ENCODE measurements around the gene MT4. TPM values are rescaled to one million over a fixed set of nuclear protein-coding genes. Genes with fewer than 3 reads are reported as not detected.

The MT4 gene
- total and polyA plus RNA-seq, 2 donors: 7.5 to 38.1 TPM

- Histone ChIP-seq H3K4me1 (ENCODE audit: control insufficient read depth in 2 of 2, insufficient read depth in 2 of 2, low read length in 2 of 2) (peaks cover 4% of the 10 kb centered on the region in 2 donors), H3K27me3 (ENCODE audit: control insufficient read depth in 2 of 2, insufficient read depth in 1 of 2, low read length in 1 of 2) (peaks cover 29 to 52% of the 10 kb centered on the region in 2 donors), H3K36me3 (ENCODE audit: control insufficient read depth in 2 of 2, insufficient read depth in 2 of 2, low read length in 1 of 2) (no peaks in the 10 kb centered on the region), H3K4me3 (ENCODE audit: low read length in 2 of 2) (no peak overlapping the region), H3K27ac (ENCODE audit: low read depth in 1 of 2, low read length in 1 of 2) (no peak overlapping the region), H3K9me3 (ENCODE audit: control insufficient read depth in 2 of 2, insufficient read depth in 1 of 2, low read length in 1 of 2) (no peaks in the 10 kb centered on the region)
- DNase-seq (ENCODE audit: low read depth in 6 of 9, low spot score in 9 of 9): no peak
- 50% methylated on average over 4 of the region's 4 CpGs for WGBS
These were observed 26.6 kb downstream of the MT4 start for GRCh38 chr16:56591377-56592060.

DNA sequence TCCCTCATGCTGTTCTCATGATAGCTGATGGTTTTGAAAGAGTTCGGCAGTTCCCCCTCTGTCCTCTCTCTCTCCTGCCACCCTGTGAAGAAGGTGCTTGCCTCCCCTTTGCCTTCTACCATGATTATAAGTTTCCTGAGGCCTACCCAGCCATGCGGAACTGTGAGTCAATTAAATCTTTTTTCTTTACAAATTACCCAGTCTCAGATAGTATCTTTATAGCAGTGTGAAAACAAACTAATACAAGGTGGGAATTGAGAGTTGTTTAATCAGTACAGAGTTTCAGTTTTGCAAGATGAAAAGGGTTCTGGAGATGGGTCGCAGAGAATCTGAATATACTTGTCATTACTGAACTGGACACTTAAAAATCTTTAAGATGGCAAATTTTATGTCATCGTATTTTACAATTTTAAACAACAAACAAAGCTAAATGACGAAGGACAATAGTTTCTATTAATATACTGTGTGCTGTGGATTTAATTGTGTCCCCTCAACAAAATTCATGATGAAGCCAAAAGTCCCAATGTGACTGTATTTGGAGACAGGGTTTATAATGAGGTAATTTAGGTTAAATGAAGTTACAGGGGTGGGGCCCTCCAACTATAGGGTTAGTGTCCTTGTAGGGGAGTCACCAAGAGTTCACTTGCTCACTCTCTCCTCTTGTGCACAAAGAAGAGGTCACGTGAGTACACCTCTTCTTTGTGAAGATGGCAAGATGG, 28.9 kb downstream of the MT4 start:
- Histone ChIP-seq H3K4me1 (ENCODE audit: control insufficient read depth in 2 of 2, insufficient read depth in 2 of 2, low read length in 2 of 2) (peaks cover 4% of the 10 kb centered on the region in 2 donors), H3K36me3 (ENCODE audit: control insufficient read depth in 2 of 2, insufficient read depth in 2 of 2, low read length in 1 of 2) (no peaks in the 10 kb centered on the region), H3K27ac (ENCODE audit: low read depth in 1 of 2, low read length in 1 of 2) (no peak overlapping the region), H3K9me3 (ENCODE audit: control insufficient read depth in 2 of 2, insufficient read depth in 1 of 2, low read length in 1 of 2) (no peaks in the 10 kb centered on the region), H3K27me3 (ENCODE audit: control insufficient read depth in 2 of 2, insufficient read depth in 1 of 2, low read length in 1 of 2) (peaks cover 14 to 31% of the 10 kb centered on the region in 2 donors), H3K4me3 (ENCODE audit: low read length in 2 of 2) (no peak overlapping the region)
- DNase-seq (ENCODE audit: low read depth in 6 of 9, low spot score in 9 of 9): no peak
- 97% methylated on average over 6 of the region's 6 CpGs for WGBS

DNA sequence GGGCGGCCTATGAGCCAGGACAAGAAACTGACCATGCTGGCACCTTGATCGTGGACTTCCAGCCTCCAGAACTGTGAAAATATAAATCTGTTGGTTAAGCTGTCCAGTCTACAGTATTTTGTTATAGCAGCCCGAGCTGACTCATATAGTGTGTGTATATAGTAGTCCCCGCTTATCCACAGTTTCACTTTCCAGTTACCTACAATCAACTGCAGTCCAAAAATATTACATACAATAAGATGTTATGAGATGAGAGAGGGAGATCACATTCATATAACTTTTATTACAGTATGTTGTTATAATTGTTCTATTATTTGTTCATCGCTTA, 29.4 kb downstream of the MT4 start:
- DNase-seq (ENCODE audit: low read depth in 6 of 9, low spot score in 9 of 9): no peak
- no peaks in the 10 kb centered on the region for H3K9me3 ChIP-seq (ENCODE audit: control insufficient read depth in 2 of 2, insufficient read depth in 1 of 2, low read length in 1 of 2)
- no peak overlapping the region for H3K4me3 ChIP-seq (ENCODE audit: low read length in 2 of 2)
- H3K27me3 ChIP-seq (ENCODE audit: control insufficient read depth in 2 of 2, insufficient read depth in 1 of 2, low read length in 1 of 2): peaks cover 9 to 26% of the 10 kb centered on the region in 2 donors
- H3K4me1 ChIP-seq (ENCODE audit: control insufficient read depth in 2 of 2, insufficient read depth in 2 of 2, low read length in 2 of 2): peaks cover 2 to 4% of the 10 kb centered on the region in 2 donors
- 85% methylated on average over 5 of the region's 5 CpGs for WGBS
- no peaks in the 10 kb centered on the region for H3K36me3 ChIP-seq (ENCODE audit: control insufficient read depth in 2 of 2, insufficient read depth in 2 of 2, low read length in 1 of 2)
- H3K27ac ChIP-seq (ENCODE audit: low read depth in 1 of 2, low read length in 1 of 2): no peak overlapping the region

- Histone ChIP-seq H3K27me3 (ENCODE audit: control insufficient read depth in 2 of 2, insufficient read depth in 1 of 2, low read length in 1 of 2) (peaks cover 0 to 33% of the 10 kb centered on the region in 2 donors), H3K4me3 (ENCODE audit: low read length in 2 of 2) (no peak overlapping the region), H3K36me3 (ENCODE audit: control insufficient read depth in 2 of 2, insufficient read depth in 2 of 2, low read length in 1 of 2) (no peaks in the 10 kb centered on the region), H3K4me1 (ENCODE audit: control insufficient read depth in 2 of 2, insufficient read depth in 2 of 2, low read length in 2 of 2) (no peaks in the 10 kb centered on the region), H3K9me3 (ENCODE audit: control insufficient read depth in 2 of 2, insufficient read depth in 1 of 2, low read length in 1 of 2) (no peaks in the 10 kb centered on the region), H3K27ac (ENCODE audit: low read depth in 1 of 2, low read length in 1 of 2) (no peak overlapping the region)
- WGBS: 40% methylated on average over 8 of the region's 8 CpGs
- DNase-seq (ENCODE audit: low read depth in 6 of 9, low spot score in 9 of 9): no peak
These were observed 35.6 kb downstream of the MT4 start for GRCh38 chr16:56600398-56600999.

GRCh38 chr16:56601325-56601724, 36.5 kb downstream of the MT4 start:
- no peak overlapping the region for H3K27ac ChIP-seq (ENCODE audit: low read depth in 1 of 2, low read length in 1 of 2)
- H3K36me3 ChIP-seq (ENCODE audit: control insufficient read depth in 2 of 2, insufficient read depth in 2 of 2, low read length in 1 of 2): no peaks in the 10 kb centered on the region
- no peak overlapping the region for H3K4me3 ChIP-seq (ENCODE audit: low read length in 2 of 2)
- DNase-seq (ENCODE audit: low read depth in 6 of 9, low spot score in 9 of 9): no peak
- peaks cover 0 to 33% of the 10 kb centered on the region in 2 donors for H3K27me3 ChIP-seq (ENCODE audit: control insufficient read depth in 2 of 2, insufficient read depth in 1 of 2, low read length in 1 of 2)
- no peaks in the 10 kb centered on the region for H3K9me3 ChIP-seq (ENCODE audit: control insufficient read depth in 2 of 2, insufficient read depth in 1 of 2, low read length in 1 of 2)
- WGBS: 82% methylated on average over 9 of the region's 9 CpGs
- no peaks in the 10 kb centered on the region for H3K4me1 ChIP-seq (ENCODE audit: control insufficient read depth in 2 of 2, insufficient read depth in 2 of 2, low read length in 2 of 2)

DNA sequence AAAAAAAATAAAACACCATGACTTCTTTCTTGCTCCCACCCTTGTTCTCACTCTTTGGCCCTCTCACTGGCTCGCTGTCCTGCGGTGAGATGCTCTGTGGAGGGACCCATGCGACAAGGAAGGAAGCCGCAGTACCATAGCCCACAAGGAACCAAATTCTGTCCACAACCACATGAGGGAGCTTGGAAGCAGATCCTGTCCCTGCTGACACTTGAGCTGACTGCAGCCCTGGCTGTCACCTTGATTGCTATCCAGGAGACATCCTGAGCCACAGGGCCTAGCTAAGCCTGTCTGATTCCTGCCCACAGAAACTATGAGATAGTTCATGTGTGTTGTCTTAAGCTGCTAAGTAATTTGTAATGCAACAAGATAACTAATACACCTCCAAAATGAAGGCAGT, 38.7 kb downstream of the MT4 start:
- Histone ChIP-seq H3K27me3 (ENCODE audit: control insufficient read depth in 2 of 2, insufficient read depth in 1 of 2, low read length in 1 of 2) (peaks cover 0 to 46% of the 10 kb centered on the region in 2 donors), H3K36me3 (ENCODE audit: control insufficient read depth in 2 of 2, insufficient read depth in 2 of 2, low read length in 1 of 2) (no peaks in the 10 kb centered on the region), H3K27ac (ENCODE audit: low read depth in 1 of 2, low read length in 1 of 2) (no peak overlapping the region), H3K4me1 (ENCODE audit: control insufficient read depth in 2 of 2, insufficient read depth in 2 of 2, low read length in 2 of 2) (peaks cover 2 to 16% of the 10 kb centered on the region in 2 donors), H3K4me3 (ENCODE audit: low read length in 2 of 2) (no peak overlapping the region), H3K9me3 (ENCODE audit: control insufficient read depth in 2 of 2, insufficient read depth in 1 of 2, low read length in 1 of 2) (no peaks in the 10 kb centered on the region)
- no peak for DNase-seq (ENCODE audit: low read depth in 6 of 9, low spot score in 9 of 9)
- 30% methylated on average over 4 of the region's 4 CpGs for WGBS

DNA sequence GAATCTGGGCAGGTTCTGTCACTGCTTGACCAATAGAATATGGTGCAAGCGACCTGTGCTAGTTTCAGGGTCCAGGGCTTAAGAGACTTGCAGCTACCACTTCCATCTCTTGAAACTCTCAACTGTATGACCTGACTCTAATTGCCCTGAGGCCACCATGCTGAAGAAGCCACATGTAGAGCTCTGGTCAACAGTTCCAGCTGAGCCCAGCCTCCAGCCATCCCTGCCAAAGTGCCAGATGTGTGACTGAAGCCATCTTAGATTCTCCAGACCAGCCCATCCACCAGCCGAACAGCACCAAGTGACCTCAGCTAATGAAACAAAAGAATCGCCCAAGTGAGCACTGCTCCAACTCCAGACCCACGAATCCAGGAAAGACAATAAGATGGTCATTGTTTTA, 40.1 kb downstream of the MT4 start:
- WGBS: 98% methylated on average over 4 of the region's 4 CpGs
- H3K36me3 ChIP-seq (ENCODE audit: control insufficient read depth in 2 of 2, insufficient read depth in 2 of 2, low read length in 1 of 2): no peaks in the 10 kb centered on the region
- H3K27ac ChIP-seq (ENCODE audit: low read depth in 1 of 2, low read length in 1 of 2): no peak overlapping the region

DNA sequence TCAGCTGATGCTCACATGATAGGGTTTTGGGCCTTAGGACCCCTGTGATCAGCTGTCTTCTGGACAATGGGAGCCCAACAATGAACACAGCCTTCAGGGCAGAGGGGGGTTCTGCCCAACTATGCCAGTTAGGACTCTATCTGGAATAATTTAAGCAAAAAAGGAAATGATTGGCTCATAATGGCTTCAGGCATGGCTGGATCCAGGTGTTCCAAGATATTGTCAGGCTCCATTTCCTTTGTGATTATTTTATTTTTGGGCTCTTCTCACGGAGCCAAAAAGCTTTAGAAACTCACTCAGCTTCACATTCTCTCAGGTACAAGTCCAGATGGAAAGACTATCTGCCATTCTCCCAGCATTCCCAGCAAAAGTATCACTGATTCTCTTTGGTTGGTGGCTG, 40.6 kb downstream of the MT4 start:
- no peak for DNase-seq (ENCODE audit: low read depth in 6 of 9, low spot score in 9 of 9)
- H3K9me3 ChIP-seq (ENCODE audit: control insufficient read depth in 2 of 2, insufficient read depth in 1 of 2, low read length in 1 of 2): no peaks in the 10 kb centered on the region
- H3K27ac ChIP-seq (ENCODE audit: low read depth in 1 of 2, low read length in 1 of 2): no peak overlapping the region
- H3K4me1 ChIP-seq (ENCODE audit: control insufficient read depth in 2 of 2, insufficient read depth in 2 of 2, low read length in 2 of 2): peaks cover 8 to 35% of the 10 kb centered on the region in 2 donors
- peaks cover 0 to 53% of the 10 kb centered on the region in 2 donors for H3K27me3 ChIP-seq (ENCODE audit: control insufficient read depth in 2 of 2, insufficient read depth in 1 of 2, low read length in 1 of 2)
- no peak overlapping the region for H3K4me3 ChIP-seq (ENCODE audit: low read length in 2 of 2)
- WGBS: 88% methylated on average over 1 of the region's 1 CpG
- H3K36me3 ChIP-seq (ENCODE audit: control insufficient read depth in 2 of 2, insufficient read depth in 2 of 2, low read length in 1 of 2): no peaks in the 10 kb centered on the region

More for the DNA sequence above, 40.1 kb downstream of the MT4 start:
- no peak for DNase-seq (ENCODE audit: low read depth in 6 of 9, low spot score in 9 of 9)
- no peak overlapping the region for H3K4me3 ChIP-seq (ENCODE audit: low read length in 2 of 2)
- peaks cover 6 to 30% of the 10 kb centered on the region in 2 donors for H3K4me1 ChIP-seq (ENCODE audit: control insufficient read depth in 2 of 2, insufficient read depth in 2 of 2, low read length in 2 of 2)
- no peaks in the 10 kb centered on the region for H3K9me3 ChIP-seq (ENCODE audit: control insufficient read depth in 2 of 2, insufficient read depth in 1 of 2, low read length in 1 of 2)
- H3K27me3 ChIP-seq (ENCODE audit: control insufficient read depth in 2 of 2, insufficient read depth in 1 of 2, low read length in 1 of 2): peaks cover 0 to 55% of the 10 kb centered on the region in 2 donors

DNA sequence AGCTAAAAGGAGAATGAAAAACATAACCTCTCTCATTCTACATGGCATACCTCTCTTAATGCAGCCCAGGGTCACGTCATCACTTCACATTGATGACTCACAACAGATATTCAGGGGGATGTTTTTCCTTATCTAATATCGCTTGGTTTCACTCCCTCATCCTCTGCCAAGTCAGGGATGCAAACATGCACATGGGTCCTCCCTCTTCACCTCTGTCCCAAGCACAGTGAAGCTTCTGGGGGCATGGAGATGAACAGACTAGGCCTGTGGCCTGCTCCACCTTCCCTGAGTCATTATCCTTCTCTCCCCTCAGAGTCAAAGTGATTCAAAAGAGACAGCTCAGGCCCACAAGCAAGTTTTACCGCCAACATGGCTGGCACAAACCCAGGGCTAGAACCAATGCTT, 41.2 kb downstream of the MT4 start:
- Histone ChIP-seq H3K4me1 (ENCODE audit: control insufficient read depth in 2 of 2, insufficient read depth in 2 of 2, low read length in 2 of 2) (peaks cover 11 to 39% of the 10 kb centered on the region in 2 donors), H3K27me3 (ENCODE audit: control insufficient read depth in 2 of 2, insufficient read depth in 1 of 2, low read length in 1 of 2) (peaks cover 0 to 47% of the 10 kb centered on the region in 2 donors), H3K4me3 (ENCODE audit: low read length in 2 of 2) (no peak overlapping the region), H3K36me3 (ENCODE audit: control insufficient read depth in 2 of 2, insufficient read depth in 2 of 2, low read length in 1 of 2) (no peaks in the 10 kb centered on the region), H3K27ac (ENCODE audit: low read depth in 1 of 2, low read length in 1 of 2) (peak overlapping the region in 1 of 2 donors; percentile 53), H3K9me3 (ENCODE audit: control insufficient read depth in 2 of 2, insufficient read depth in 1 of 2, low read length in 1 of 2) (no peaks in the 10 kb centered on the region)
- 93% methylated on average over 3 of the region's 3 CpGs for WGBS
- no peak for DNase-seq (ENCODE audit: low read depth in 6 of 9, low spot score in 9 of 9)

Data from thymus (tissue), 11 donors.